Esophagus mucosa (tissue), 1 donor: ENCODE results near the gene TRAF3. TPM values are rescaled to one million over a fixed set of nuclear protein-coding genes. Genes with fewer than 3 reads are reported as not detected.
A peak's percentile ranks its signal among the peaks of the same experiment; 100 is the strongest.

Experiments used
- ATAC-seq: fragments of 200-7000 bp; cut with Tn5 transposase; one replicate; pipeline ENCODE4 v1.9.1; 2020
- total RNA-seq: library from RNA; stranded (reverse); gene quantifications from one replicate; pipeline ENCODE4 v1.2.4, GENCODE V29; 2023
- donor health status: DM: yes; HTN: yes; CAD: no.

TRAF3 gene, protein sequence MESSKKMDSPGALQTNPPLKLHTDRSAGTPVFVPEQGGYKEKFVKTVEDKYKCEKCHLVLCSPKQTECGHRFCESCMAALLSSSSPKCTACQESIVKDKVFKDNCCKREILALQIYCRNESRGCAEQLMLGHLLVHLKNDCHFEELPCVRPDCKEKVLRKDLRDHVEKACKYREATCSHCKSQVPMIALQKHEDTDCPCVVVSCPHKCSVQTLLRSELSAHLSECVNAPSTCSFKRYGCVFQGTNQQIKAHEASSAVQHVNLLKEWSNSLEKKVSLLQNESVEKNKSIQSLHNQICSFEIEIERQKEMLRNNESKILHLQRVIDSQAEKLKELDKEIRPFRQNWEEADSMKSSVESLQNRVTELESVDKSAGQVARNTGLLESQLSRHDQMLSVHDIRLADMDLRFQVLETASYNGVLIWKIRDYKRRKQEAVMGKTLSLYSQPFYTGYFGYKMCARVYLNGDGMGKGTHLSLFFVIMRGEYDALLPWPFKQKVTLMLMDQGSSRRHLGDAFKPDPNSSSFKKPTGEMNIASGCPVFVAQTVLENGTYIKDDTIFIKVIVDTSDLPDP
- total RNA-seq: 15.1 TPM

GRCh38 chr14:102776761-102777710 is at the start of gene TRAF3:
Gene TRAF3 (plus strand): TSS chr14:102777449. CDS start chr14:102870202, 92,753 bp downstream.
- ATAC-seq: peak; percentile 44

- ATAC-seq: no peak
Observed at GRCh38 chr14:102728501-102728900, 48.7 kb upstream of the TRAF3 start.

DNA sequence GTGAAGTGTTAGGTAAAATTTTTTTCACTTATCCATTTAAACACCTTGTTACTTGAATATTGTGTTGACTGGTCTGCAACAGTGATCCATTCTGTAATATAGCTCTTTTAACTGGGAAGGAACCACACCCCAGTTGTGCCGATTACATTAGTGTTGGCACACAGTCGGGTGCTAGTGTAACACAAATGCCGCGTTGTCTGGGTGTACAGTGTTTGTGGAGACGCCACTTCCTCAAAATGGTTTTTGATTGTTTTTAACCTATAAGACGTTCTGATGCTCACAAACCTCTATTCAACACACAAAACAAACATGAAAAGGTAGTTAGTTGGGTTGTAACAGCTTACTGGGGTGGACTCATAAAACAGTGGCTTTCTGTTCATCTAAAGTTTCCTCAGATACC is 48.0 kb upstream of the TRAF3 start:
- no peak for ATAC-seq

DNA sequence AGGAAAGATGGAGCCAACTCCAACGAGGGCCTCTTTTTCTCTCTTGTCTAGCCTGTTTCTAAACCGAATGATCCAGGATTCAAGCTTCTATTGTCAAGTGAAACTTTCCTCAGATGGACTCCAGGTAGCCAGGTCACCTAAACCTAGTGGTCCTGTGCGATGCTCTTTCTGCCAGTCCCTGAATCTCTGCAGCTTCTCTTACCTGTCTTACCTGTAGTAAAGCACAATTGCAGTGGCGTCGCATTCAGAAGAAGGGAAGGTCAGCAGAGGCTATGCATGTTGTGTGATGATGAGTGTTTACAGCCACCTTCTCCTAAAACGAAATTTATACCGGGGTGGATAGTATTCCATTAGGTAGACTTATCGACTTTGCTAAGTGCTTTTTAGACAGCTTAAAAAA is 47.4 kb upstream of the TRAF3 start:
- no peak for ATAC-seq

GRCh38 chr14:102731101-102731870 is 46.0 kb upstream of the TRAF3 start:
- peak; percentile 23 for ATAC-seq

- peak; percentile 22 for ATAC-seq
Observed at GRCh38 chr14:102731871-102732800, 45.1 kb upstream of the TRAF3 start.

- no peak for ATAC-seq
Observed at GRCh38 chr14:102732924-102733323, 44.3 kb upstream of the TRAF3 start.

GRCh38 chr14:102733326-102733725 is 43.9 kb upstream of the TRAF3 start:
- no peak for ATAC-seq

DNA sequence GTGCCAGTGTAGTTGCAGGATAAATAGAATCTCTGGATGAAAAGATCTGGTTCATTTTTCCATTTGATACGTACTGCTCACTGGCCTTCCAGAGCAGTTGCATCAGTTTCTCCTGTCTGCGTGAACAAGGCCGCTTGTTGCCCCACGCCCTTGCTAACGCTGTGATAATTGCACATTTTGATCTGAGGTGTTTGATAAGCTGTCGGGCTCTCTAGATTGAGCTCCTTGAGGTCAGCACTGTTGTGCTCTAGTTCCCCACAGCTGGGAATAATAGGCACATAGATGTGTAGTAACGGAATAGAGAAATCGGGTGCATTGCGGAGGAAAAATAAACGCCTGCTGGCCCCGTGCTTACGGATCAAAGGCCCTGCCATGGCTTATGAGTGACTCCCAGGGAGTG is 42.8 kb upstream of the TRAF3 start:
- ATAC-seq: no peak

- peak; percentile 2 for ATAC-seq
Observed at GRCh38 chr14:102736956-102737355, 40.3 kb upstream of the TRAF3 start.

GRCh38 chr14:102737402-102738372 is 39.6 kb upstream of the TRAF3 start:
- ATAC-seq: peak; percentile 29

DNA sequence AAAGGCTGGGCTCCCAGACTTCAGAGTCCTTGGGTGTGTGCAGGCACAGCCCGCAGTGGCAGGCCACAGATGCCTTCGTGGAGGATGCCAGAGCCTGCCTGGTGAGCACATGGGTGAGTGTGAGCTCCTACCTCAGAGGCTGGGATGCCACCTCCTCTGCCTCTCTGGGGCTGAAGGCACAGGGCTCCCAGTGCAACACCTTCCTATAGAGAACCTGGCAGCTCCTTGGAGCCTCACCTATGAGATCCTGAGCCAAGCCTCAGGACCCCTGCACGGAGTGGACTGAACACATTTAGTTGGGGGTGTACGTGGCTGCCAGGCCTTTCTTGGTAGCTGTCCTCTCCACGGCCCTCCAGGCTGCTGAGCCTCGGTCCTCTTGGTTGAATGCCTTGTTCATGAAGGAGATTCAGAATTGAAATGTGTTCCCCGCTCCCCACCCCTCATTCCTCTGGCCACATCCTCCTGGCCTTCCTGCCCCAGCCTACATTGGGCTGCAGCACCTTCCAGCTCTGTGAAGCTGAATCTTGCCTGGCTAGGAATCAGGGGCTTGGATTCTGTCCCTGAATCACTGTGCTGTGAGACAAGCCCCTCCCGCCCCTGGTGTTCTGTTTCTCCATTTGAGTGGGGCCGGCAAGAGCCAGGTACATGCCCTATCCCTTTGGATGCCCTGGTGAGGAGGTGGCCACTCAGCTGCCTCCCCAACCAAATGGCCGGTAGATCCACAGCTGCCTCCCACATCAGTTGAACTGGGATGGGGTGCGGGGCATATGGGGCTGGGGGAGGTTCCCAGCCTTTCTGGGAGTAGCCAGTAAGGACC is 38.7 kb upstream of the TRAF3 start:
- ATAC-seq: peak; percentile 22

DNA sequence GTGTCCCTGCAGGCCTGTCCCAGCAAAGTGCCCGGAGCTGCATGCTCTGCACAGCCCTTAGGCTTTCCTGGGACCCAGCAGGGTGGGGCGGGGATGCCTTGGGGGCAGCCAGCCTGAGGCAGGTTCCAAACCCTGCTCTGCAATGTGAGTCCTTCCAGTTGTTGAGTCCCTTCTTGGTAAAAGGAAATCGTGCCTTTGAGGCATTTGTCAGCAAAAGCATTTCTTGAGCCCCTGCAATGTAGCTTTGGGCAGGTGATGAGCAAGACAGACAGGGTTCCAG is 38.1 kb upstream of the TRAF3 start:
- peak; percentile 19 for ATAC-seq

GRCh38 chr14:102746634-102747438 is 30.4 kb upstream of the TRAF3 start:
- ATAC-seq: no peak

DNA sequence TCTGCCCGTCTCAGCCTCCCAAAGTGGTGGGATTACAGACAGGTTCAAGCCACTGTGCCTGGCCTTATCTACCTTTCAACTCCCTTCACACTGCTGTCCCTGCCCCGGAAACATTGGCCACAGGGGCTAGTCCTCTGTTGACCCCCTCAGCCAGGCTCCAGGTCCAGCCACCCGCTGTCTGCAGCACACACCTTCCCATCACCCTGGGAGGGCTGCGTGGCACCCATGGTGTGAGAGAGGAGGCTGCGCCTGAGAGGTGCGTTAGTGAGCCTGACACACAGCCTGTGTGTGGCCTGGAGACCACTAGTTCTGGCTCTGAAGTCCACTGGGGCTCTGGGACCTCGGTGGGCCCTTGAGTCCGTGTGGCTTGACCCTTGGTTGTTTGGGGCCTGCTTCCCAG is 28.4 kb upstream of the TRAF3 start:
- no peak for ATAC-seq

DNA sequence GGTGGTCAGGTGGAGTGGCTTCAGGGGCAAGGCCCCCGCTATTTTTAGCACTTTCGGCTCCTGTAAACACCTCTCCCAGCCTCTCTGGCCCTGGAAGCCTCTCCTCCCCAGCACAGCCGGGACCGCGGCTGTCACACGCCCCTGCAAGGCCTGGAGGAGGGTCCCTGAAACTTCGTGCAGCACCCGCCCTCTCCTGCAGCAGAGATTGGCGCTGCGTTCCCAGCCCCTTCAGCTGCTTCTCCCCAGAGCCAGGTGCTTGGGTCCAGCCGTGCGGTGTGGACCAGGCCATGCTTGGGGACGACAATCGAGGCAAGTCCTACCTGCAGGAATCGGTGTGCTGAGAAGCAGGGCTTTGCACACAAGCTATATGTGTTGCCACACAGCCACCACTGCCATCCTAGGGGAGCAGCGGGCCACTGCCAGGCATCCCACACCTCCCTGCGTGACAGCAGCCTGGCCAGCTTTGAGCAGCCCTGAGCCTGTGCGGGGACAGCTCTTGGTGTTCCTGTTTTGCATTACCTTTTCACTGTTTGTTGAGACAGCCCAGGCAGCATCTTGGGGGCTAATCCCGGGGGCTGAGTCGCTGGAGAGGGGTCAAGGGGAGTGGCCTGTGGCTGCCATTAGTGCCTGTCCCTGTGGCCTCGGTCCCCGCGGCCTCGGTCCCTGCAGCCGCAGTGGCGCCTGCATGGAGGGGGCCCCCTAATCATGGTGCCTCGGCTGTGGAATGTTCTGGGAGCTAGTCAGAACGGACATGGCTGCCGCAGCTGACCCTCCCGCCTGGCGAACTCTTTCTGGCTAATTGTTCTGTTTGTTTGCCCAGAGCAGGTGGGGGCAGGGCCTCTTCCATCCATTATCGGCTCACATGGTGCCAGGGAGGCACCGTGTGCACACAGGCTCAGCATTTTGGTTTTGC is 27.6 kb upstream of the TRAF3 start:
- peak; percentile 7 for ATAC-seq

- ATAC-seq: no peak
Observed at GRCh38 chr14:102750376-102750775, 26.9 kb upstream of the TRAF3 start.
